ENCODE data around the gene UST.

DNA sequence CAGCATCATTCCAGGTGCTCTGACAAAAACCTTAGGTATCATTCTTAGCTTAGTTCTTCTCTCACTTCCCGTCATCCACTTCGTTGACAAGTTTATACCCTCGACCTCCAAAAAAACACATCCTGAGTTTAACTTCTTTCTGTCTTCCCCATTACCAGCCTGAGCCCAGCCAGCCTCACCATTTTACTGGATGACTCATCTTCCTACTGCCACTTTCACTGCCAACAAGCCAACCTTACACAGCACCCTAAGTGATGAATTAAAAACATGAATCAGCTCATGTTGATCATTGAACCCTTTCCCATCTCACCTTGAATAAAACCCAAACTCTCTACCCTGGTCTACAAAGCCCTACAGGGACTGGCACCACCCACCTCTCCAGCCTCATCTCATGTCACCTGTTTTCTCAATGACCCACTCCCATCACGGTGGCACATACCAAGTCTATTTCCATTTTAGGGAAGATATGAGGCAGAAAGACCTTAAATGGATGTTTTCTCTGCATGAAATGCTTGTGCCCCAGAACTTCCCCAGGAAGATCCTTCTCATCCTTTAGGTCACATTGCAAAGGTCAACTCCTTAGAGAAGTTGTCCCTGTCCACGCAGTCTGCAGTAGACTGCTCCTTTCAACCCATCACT is 9.9 kb upstream of the UST start:
- TF ChIP-seq, protein P1, sequence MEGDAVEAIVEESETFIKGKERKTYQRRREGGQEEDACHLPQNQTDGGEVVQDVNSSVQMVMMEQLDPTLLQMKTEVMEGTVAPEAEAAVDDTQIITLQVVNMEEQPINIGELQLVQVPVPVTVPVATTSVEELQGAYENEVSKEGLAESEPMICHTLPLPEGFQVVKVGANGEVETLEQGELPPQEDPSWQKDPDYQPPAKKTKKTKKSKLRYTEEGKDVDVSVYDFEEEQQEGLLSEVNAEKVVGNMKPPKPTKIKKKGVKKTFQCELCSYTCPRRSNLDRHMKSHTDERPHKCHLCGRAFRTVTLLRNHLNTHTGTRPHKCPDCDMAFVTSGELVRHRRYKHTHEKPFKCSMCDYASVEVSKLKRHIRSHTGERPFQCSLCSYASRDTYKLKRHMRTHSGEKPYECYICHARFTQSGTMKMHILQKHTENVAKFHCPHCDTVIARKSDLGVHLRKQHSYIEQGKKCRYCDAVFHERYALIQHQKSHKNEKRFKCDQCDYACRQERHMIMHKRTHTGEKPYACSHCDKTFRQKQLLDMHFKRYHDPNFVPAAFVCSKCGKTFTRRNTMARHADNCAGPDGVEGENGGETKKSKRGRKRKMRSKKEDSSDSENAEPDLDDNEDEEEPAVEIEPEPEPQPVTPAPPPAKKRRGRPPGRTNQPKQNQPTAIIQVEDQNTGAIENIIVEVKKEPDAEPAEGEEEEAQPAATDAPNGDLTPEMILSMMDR (conservative IDR thresholded peaks at IDR 0.05): no peak
- no peak for TF ChIP-seq ZFX (IDR thresholded peaks at IDR 0.05)

Measured in C4-2B (cell line).